Loucy (cell line): ENCODE data around the gene FBN1.

Experiments
- H2AFZ ChIP-seq: fragments of 200-600 bp; sonication (generic); 2 replicates; pipeline ENCODE4 v1.6.0; 2016; ENCODE audit warnings: antibody characterized with exemption, mild to moderate bottlenecking, low read length, moderate library complexity
- H3F3A ChIP-seq: fragments of 200-600 bp; 2 replicates; pipeline ENCODE4 v1.6.0; 2016; ENCODE audit warnings: antibody characterized with exemption, low read depth, mild to moderate bottlenecking
- H3K27me3 ChIP-seq: fragments of 200-600 bp; sonication (generic); 2 replicates; pipeline ENCODE4 v1.6.1; 2014; ENCODE audit warnings: low read length, mild to moderate bottlenecking; ENCODE audit not compliant: insufficient read depth, poor library complexity, severe bottlenecking
- H3K36me3 ChIP-seq: fragments of 200-600 bp; sonication (generic); 2 replicates; pipeline ENCODE4 v1.6.1; 2016; ENCODE audit warnings: low read length; ENCODE audit not compliant: insufficient read depth
- H3K4me1 ChIP-seq: fragments of 200-600 bp; sonication (generic); 2 replicates; pipeline ENCODE4 v1.5.1; 2014; ENCODE audit warnings: low read length, mild to moderate bottlenecking; ENCODE audit not compliant: insufficient read depth, poor library complexity, severe bottlenecking
- H3K4me2 ChIP-seq: fragments of 200-600 bp; sonication (generic); 2 replicates; pipeline ENCODE4 v1.6.0; 2014; ENCODE audit warnings: antibody characterized with exemption, low read length, low read depth, mild to moderate bottlenecking; ENCODE audit not compliant: poor library complexity, severe bottlenecking
- H3K4me3 ChIP-seq: fragments of 200-600 bp; sonication (generic); 2 replicates; pipeline ENCODE4 v1.5.1; 2014; ENCODE audit warnings: low read length, mild to moderate bottlenecking, mixed read lengths; ENCODE audit not compliant: poor library complexity, severe bottlenecking
- H3K79me2 ChIP-seq: fragments of 200-600 bp; sonication (generic); 2 replicates; pipeline ENCODE4 v1.6.1; 2014; ENCODE audit warnings: low read length; ENCODE audit not compliant: insufficient read depth
- H3K9ac ChIP-seq: fragments of 200-600 bp; sonication (generic); 2 replicates; pipeline ENCODE4 v1.6.0; 2014; ENCODE audit warnings: mild to moderate bottlenecking, low read depth, low read length, moderate library complexity; ENCODE audit not compliant: poor library complexity, severe bottlenecking
- H3K9me2 ChIP-seq: fragments of 200-600 bp; sonication (generic); replicated peaks from 2 replicates; pipeline ENCODE4 v1.6.1; 2016; ENCODE audit warnings: low read depth, low read length, mixed read lengths
- H3K9me3 ChIP-seq: fragments of 200-600 bp; sonication (generic); 2 replicates; pipeline ENCODE4 v1.6.1; 2014; ENCODE audit warnings: mild to moderate bottlenecking, antibody characterized with exemption, low read length, low read depth; ENCODE audit not compliant: insufficient read depth
- H4K20me1 ChIP-seq: fragments of 200-600 bp; sonication (generic); 2 replicates; pipeline ENCODE4 v1.6.0; 2014; ENCODE audit warnings: antibody characterized with exemption, low read length, mild to moderate bottlenecking; ENCODE audit not compliant: insufficient read depth, poor library complexity, severe bottlenecking
- CTCF ChIP-seq: fragments of 200-600 bp; sonication (generic); conservative IDR thresholded peaks from 2 replicates; pipeline ENCODE4 v1.5.1; 2014; ENCODE audit warnings: mild to moderate bottlenecking, antibody characterized with exemption, low read length
- EZH2phosphoT487 ChIP-seq: fragments of 200-600 bp; IDR thresholded peaks from 2 replicates; pipeline ENCODE4 v1.6.1; 2018; ENCODE audit warnings: antibody characterized with exemption, mild to moderate bottlenecking, moderate library complexity, borderline replicate concordance

Gene FBN1

GRCh38 chr15:48643776-48644466, 1.6 kb downstream of the FBN1 start:
- Histone ChIP-seq H3K79me2 (no peaks in the 10 kb centered on the region), H3K27me3 (peaks cover 18% of the 10 kb centered on the region), H3K4me3 (no peak overlapping the region), H3K9me2 (no peaks in the 10 kb centered on the region), H3K9ac (no peak overlapping the region), H3K36me3 (no peaks in the 10 kb centered on the region), H3K9me3 (no peaks in the 10 kb centered on the region), H3K4me1 (no peaks in the 10 kb centered on the region), H3F3A (no peaks in the 10 kb centered on the region), H4K20me1 (no peaks in the 10 kb centered on the region), H2AFZ (no peak overlapping the region), H3K4me2 (peak overlapping the region; percentile 67)
- no peak for TF ChIP-seq CTCF
- no peak for TF ChIP-seq EZH2phosphoT487

GRCh38 chr15:48643206-48643605, 2.3 kb downstream of the FBN1 start:
- TF ChIP-seq EZH2phosphoT487 (no peak), CTCF (no peak)
- Histone ChIP-seq H3K36me3 (no peaks in the 10 kb centered on the region), H3K79me2 (no peaks in the 10 kb centered on the region), H3K4me2 (no peak overlapping the region), H4K20me1 (no peaks in the 10 kb centered on the region), H3K9ac (no peak overlapping the region), H2AFZ (no peak overlapping the region), H3K9me3 (no peaks in the 10 kb centered on the region), H3K9me2 (no peaks in the 10 kb centered on the region), H3K4me1 (no peaks in the 10 kb centered on the region), H3K4me3 (no peak overlapping the region), H3F3A (no peaks in the 10 kb centered on the region), H3K27me3 (peaks cover 18% of the 10 kb centered on the region)

GRCh38 chr15:48642795-48643194, 2.7 kb downstream of the FBN1 start:
- no peaks in the 10 kb centered on the region for H4K20me1 ChIP-seq
- H2AFZ ChIP-seq = no peak overlapping the region
- H3K79me2 ChIP-seq = no peaks in the 10 kb centered on the region
- H3K9me2 ChIP-seq = no peaks in the 10 kb centered on the region
- no peaks in the 10 kb centered on the region for H3K36me3 ChIP-seq
- H3K4me3 ChIP-seq = no peak overlapping the region
- no peak overlapping the region for H3K9ac ChIP-seq
- H3F3A ChIP-seq = no peaks in the 10 kb centered on the region
- H3K27me3 ChIP-seq = peaks cover 18% of the 10 kb centered on the region
- H3K4me1 ChIP-seq = no peaks in the 10 kb centered on the region
- no peaks in the 10 kb centered on the region for H3K9me3 ChIP-seq
- no peak overlapping the region for H3K4me2 ChIP-seq
- no peak for TF ChIP-seq EZH2phosphoT487
- no peak for TF ChIP-seq CTCF
